HG02588 (cell line): ENCODE measurements around the gene OVOL2.

Experiments
- ATAC-seq: cut with Tn5 transposase; IDR thresholded peaks from one replicate; pipeline ENCODE4 v1.9.1; 2021; ENCODE audit warnings: mild to moderate bottlenecking, moderate library complexity; ENCODE audit not compliant: unreplicated experiment

Gene OVOL2

DNA sequence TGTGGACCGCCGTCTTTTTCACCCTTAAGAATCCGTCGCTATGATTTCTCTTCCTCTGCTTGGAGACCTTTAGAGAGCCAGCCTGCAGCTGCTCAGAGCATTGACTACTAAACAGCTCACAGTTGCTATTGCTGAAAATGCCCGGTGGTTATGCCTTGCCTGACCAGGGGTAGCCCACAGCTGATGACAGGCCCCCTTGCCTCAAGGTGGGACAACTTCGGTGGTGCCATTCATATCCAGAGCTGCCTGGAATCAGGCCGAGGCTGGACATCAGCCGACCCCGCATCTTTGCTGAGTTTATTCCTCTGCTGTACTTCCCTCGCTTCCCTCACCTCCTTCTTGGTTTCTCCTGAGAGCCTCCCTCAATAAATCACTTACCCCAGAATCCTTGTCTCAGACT, 39.6 kb downstream of the OVOL2 start:
- ATAC-seq = no peak

DNA sequence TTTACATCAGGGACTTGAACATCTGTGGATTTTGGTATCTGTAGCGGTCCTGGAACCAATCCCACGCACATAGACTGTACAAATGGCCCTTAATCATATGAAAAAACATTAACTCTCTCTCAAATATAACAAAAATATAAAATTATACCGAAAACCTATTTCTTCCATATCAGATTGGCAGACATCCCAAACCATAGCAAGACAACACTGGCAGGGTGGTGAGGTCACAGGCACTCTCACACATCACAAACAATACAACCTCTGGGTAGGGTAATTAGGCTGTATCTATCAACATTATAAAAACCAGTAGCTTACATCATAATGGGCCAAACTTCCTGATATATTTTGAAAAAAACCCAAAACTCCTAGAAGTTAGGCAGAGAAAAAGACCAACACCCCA, 40.9 kb downstream of the OVOL2 start:
- no peak for ATAC-seq

DNA sequence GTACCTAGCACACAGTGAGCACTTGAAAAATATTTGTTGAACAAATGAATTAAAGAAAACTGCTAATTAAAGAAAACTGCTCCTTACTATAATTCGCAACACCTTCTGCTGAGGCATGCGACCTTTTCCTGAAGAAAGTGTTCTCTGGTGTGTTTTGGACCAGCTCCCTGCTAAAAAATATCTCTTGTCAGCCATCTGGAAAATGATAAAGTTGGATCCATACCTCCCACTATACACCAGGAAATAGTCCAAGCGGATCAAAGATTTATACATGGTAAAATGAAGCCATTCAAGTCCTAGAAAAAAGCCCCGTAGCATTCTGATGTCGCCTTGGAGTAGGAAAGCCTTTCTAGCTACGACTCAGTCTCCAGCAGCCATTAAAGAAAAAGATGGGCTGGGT, 43.3 kb downstream of the OVOL2 start:
- no peak for ATAC-seq

DNA sequence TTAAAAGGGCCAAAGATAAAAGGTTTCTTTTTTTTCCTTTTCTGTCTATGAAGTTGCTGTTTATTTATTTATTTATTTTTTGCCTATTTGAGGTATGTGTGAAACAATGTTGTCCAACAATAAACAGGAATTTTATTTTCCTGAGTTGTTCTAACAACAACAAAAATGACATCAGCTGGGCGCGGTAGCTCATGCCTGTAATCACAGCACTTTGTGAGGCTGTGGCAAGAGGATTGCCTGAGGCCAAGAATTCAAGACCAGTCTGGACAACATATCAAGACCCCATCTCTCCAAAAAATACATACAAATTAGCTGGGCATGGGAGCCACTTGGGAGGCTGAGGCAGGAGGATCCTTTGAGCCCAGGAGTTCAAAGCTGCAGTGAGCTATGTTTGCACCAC, 44.8 kb downstream of the OVOL2 start:
- no peak for ATAC-seq

DNA sequence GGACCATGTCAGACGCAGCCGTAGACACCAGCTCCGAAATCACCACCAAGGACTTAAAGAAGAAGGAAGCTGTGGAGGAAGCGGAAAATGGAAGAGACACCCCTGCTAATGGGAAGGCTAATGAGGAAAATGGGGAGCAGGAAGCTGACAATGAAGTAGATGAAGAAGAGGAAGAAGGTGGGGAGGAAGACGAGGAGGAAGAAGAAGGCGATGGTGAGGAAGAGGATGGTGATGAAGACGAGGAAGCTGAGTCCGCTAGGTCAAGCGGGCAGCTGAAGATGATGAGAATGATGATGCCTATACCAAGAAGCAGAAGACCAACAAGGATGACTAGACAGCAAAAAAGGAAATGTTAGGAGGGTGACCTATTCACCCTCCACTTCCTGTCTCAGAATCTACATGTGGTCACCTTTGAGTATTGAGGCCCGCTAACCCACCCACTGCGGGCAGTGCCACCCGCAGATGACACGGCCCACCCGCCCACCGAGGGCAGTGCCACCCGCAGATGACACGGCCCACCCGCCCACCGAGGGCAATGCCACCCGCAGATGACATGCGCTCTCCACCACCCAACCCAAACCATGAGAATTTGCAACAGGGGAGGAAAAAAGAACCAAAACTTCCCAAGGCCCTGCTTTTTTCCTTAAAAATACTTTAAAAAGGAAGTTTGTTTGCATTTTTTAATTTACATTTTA, 45.6 kb downstream of the OVOL2 start:
- no peak for ATAC-seq

DNA sequence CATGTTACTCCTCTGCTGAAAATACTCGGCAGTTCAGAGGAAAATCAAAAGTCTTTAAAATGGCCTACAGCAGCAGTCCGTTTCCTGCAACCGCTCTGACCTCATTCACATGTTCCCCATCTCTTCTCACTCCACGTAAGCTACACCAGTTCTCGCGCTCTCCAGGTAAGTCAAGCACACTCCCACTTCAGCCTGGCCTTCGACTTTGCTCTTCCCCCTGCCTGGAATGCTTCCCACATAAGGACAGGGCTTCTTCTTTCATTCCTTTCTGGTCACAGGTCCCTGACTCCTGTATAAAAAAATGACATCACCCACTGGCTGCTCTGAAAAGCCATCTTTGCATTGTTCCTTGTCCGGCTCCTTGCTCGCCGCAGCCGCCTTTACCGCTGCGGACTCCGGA, 46.2 kb downstream of the OVOL2 start:
- no peak for ATAC-seq

DNA sequence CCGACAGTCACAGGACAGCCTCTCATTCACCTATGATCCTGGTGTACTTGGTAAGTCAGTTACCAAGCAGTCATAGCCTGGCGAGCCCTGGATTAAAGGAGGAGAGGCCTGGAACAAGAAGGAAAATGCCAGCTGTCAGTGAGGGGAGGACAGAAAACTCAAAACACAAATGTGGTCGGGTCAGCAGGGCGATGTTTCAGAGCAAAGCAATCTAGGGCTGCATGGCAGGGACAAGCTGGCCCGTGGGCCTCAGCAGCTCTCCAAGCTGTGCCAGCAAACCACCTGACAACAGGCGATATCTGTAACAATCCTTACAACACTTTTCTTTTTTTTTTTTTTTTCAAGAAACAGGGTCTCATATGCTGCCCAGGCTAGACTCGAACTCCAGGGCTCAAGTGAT, 48.6 kb downstream of the OVOL2 start:
- no peak for ATAC-seq

DNA sequence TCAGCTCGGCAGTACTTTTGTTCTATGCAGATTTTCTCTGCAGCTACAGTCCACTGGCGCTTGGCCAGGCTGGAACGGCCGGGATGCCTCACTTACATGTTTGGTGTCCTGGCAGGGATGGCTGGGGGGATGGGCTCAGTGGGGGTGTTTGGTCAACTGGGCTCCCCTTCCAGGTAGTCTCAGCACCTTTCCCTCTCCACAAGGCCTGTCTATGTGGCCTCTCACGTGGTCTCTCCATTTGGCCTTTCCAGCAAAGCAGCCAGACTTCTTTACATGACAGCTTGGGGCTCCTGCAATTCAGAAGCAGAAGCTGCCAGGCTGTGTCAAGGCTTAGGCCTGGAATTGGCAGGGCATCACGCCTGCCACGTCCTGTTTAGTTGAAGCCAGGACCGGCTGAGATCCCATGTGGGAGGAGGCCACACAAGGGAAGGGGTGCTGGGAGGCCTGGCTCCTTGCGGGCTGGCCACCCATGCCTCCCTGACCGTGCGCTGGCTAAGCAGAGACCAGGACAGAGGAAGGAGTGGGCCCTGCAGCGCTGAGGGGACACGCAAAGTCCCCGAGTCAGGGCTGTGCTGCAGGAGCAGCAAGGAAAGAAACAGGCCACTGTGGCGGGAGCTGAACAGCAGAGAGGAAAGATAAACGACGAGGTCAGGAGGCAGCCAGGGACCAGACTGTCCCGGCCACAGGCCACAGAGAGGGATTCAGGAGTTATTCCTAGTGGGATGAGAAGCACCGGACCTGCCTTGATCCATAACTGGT, 50.0 kb downstream of the OVOL2 start:
- ATAC-seq = no peak

DNA sequence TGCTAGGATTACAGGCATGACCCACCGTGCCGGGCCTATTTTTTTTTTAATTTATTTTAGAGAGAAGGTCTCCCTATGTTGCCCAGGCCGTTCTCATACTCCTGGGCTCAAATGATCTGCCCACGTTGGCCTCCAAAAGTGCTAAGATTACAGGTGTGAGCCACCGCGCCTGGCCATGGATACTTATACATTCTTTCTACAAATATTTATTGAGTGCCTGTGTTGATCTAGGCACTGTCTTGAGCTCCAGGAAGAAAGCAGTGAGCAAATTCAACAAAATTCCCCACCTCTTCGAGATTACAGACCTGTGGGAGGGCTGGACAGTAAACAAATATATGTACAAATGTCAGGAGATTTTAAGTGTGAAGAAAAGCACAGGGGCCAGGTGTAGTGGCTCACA, 51.0 kb downstream of the OVOL2 start:
- no peak for ATAC-seq

DNA sequence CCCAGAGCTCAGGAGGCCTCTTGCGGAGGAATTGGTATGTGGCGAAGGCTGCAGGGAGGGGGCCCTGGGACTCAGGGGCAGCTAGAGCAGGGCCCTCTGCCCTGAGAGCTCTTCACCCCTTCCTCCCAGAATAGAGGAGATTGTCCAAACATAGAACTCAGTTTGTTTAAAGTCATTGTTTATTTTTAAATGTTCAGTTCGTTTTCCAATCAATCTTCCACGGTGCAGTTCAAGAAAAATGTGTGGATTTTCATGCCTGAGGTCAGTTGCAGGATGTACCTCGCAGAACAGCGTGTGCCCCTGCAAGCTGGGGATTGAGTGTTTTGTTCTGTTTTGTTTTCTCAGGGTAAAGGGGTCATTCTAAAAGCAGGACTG, 51.7 kb downstream of the OVOL2 start:
- ATAC-seq = no peak

DNA sequence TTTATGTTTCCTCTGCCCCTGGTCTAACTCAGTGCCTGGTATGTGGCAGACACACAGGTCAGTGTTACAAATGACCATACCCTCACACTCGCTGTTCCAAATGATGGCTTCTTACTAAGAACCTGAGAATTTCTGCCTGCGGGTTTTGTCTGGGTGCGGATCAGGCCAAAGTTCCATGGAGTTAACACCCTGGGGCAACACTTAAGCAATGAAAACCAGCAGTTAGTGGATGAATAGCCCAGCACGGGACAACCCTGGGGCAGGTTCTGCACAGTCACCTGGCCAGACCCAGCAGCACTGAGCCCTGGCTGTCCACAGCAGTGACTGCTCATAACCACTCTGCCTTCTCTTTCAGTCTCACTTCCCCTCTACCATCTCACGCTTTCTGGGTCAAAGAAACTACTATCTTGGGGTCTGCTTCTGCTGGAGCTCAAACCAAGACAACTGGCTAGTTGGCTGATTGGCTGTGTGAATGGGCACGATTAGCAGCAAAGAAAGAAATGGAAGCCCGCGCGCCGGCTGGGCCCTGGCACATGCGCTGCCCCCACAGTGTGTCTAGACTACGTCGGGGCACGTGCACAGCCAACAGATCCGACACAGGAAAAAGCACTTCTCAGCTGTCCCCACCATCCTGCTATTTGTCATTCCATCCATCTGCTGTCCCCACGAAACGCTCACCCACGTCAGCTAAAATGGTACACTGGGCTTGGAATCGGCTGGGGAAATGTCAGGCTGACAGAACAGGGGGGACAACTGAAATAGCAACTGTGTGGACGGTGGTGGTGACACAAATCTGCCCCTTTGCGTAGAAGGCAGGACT, 52.3 kb downstream of the OVOL2 start:
- ATAC-seq = peak; percentile 94

DNA sequence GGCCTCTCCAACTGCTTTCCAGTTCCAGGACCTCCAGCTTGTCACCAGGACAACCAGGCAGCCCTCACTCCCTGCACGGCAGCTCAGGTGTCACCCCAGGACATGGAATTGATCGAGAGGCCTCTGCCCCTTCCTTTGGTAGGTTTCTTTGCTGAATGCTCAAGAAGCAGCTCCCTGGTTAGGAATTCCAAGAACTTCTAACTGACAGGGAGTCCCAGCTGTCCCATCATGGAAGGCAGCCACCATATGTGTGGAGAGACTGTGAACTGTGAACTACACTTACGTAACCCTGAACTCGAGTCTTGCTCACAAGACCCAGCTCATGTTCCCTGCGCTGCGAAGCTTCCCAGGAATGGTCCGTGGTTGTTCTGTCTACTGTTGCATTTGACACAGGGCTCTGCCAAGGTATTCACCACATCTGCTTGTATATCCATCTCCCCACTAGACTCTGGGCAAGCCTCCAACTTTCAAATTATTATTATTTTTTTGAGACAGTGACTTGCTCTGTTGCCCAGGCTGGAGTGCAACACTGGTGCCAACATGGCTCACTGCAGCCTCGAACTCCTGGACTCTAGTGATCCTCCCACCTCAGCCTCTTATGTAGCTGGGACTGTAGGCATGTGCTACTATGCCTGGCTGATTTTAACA, 53.2 kb downstream of the OVOL2 start:
- no peak for ATAC-seq

DNA sequence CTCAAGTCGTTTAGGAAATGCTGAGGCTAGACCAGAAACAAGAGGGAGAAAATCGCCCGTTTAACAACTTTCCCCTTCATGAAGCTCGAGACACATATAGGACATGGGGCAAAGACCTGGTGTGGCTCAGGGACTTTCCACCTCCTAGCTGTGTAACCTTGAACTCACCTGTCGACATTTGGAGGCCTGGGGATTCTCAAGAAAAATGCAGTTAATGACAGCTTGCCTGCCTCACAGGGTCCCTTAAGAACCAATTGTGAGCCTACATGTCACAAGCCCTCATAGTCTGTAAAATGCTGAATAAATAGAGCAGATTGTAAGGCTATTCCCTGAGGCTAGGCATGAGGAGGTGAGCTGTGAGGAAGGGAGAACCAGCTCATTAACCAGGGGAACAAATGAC, 53.8 kb downstream of the OVOL2 start:
- no peak for ATAC-seq

DNA sequence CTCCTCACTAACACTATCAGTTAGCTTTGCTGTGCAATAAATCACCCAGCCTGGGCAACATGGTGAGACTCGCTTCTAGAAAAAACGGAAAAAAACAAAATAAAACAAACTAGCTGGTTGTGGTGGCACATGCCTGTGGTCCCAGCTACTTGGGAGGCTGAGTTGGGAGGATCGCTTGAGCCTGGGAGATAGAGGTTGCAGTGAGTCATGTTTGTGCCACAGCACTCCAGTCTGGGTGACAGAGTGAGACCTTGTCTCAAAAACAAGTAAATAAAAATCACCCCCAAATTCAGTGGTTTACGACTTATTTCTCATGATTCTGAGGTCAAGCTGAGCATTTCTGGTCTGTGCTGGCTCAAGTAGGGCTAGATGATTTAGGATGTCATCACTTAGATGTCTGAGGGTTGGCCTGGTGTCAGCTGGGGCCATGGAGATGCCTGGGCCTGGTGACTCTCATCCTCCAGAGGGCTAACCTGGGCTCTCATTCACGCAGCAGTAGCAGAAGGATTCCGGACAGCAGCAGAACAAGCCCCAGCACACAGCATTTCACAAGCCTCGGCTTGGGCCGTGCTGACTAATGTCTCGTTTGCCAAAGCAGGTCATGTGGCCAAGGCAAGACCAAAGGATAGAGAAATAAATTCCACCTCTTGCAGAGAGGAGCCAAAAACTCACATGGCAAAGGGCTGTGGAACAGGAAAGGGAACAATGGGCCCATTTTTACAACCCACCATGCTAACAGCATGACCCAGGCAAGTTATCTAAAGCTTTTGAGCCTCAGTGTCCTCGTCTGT, 56.4 kb downstream of the OVOL2 start:
- ATAC-seq = no peak

DNA sequence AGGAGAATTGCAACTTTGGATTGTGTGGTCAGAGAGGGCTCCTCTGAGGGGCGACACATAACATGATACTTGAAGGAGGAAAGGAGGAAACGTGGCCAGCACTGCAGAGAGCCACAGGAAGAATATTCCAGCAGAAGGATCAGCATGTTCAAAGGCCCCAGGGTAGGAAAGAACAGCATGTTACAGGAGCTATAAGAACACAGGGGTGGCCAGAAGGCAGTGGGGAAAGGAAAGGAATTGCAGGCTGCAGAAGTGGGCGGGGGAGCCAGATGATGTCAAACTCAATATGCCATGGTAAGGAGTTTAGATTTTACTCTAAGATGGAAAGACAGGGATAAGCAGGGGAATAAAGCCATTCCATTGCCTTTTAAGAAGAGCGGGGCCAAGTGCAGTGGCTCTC, 58.1 kb downstream of the OVOL2 start:
- ATAC-seq = no peak

DNA sequence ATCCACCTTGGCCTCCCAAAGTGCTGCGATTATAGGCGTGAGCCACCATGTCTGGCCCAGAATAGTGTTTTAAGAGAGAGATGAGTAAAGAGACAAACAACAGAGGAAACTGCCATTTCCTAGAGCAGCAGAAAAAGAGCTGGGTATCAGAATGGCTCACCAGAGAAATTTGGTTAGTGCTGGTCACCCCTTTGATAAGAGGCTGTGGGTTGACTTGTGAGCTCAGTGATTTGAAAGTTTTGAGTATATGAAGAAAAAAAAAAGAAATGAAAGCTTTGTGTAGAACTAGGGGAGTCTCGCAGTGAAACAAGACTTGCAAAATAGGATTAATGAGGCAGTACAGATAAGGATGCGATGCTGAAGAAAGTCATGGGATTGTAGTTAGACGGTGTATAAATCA, 59.3 kb downstream of the OVOL2 start:
- ATAC-seq = no peak

DNA sequence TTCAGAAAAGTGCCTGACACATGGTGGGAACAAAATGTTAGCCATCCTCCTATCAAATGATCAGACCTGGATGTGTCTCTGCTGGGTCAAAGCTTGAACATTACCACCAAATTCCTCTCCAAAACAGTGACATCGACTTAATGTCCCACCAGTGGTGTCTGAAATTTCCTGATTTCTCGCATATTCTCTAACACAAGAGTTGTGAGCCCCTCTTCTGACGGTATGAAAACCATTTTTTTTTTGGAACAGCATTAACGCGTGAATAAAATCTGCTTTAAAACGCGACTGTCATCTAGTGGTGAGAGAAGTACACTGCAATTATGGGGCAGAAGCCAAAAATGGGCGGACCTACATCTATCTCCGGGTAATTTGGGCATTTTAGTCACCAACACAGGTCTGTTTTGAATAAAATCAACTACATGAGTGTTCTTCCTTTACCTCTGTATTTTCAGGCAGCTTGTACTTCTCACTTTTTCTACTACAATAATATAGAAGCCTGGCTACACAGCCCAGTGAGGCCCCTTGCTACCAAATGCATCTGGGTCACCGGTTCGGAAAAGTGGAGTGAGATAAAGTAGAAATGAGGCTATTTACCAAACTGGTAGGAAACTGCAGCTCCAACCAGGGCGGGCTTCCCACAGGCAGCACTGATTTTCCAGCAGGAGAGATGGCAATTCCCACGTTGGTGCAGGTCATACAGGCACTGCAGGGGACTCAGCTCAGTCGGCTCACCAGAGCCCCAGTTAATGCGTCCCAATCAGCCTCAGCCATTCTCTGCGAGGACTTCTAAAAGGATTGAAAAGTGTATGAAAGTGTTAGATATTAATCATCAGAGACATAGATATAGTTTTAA, 61.5 kb downstream of the OVOL2 start:
- no peak for ATAC-seq

DNA sequence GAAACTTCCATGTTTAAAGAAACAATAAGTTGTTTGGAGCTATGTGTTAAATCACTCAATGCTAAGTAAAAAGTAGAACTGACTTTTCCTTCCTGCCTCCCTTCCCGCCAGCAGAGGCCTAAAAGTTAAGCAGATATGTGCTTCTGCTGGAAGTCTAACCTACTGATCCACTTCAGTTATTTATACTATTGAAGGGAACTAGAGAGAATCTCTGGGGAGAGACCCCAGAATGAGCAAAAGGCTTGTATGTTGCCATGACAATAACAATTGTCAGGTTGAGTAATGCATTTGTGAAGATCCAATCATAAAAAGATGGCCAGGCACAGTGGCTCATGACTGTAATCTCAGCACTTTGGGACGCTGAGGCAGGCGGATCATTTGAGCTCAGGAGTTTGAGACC, 64.2 kb downstream of the OVOL2 start:
- no peak for ATAC-seq

DNA sequence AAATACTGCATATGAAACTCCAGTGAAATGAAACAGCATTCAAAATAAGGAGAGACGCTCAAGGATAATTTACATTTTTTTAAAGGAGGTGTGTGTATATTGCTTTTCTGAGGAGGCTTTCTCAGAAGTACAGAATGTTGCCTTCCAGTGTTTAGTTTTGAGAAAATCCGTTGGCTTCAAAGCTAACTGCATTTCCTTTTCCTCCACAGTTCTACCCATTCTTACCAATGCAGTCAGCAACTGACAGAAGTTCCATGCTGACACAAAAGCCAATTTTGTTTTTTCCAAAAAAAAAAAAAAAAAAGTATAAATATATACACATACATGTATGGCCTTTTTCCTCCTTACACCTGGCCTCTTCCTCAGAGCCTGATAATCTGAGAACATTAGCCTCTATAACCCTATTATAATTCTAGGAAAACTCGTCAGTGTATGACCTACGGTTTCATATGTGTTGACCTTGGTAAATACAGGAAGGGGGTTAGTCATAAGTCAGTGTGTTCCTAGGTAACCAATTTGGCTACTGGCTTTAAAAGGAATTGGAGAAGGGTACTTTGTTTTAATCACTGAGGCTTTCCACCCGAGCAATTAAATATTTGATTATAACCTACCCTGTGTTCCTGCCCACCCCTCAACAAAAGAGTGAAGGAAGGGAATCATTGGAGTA, 64.7 kb downstream of the OVOL2 start:
- no peak for ATAC-seq
